ENCODE results near the gene HK1. TPM values are rescaled to one million over a fixed set of nuclear protein-coding genes. Genes with fewer than 3 reads are reported as not detected.
"Not testable (repeated sequence)": the region's sequence is repeated elsewhere in the genome, so short reads cannot be mapped to it uniquely, and the experiment has no call there.

Gene HK1
- total RNA-seq, 4 donors from 2014 or later, result 119 to 142 (median 141) TPM

GRCh38 chr10:69321865-69322264, 43.6 kb downstream of the HK1 start:
- peaks cover 76% of the 10 kb centered on the region for H3K4me1 ChIP-seq
- H3K27me3 ChIP-seq, result no peaks in the 10 kb centered on the region
- TF ChIP-seq POLR2A (IDR thresholded peaks at IDR 0.05) (no peak), POLR2AphosphoS5 (IDR thresholded peaks at IDR 0.05) (no peak), EP300 (IDR thresholded peaks at IDR 0.05) (no peak)
- TF ChIP-seq, protein P1, sequence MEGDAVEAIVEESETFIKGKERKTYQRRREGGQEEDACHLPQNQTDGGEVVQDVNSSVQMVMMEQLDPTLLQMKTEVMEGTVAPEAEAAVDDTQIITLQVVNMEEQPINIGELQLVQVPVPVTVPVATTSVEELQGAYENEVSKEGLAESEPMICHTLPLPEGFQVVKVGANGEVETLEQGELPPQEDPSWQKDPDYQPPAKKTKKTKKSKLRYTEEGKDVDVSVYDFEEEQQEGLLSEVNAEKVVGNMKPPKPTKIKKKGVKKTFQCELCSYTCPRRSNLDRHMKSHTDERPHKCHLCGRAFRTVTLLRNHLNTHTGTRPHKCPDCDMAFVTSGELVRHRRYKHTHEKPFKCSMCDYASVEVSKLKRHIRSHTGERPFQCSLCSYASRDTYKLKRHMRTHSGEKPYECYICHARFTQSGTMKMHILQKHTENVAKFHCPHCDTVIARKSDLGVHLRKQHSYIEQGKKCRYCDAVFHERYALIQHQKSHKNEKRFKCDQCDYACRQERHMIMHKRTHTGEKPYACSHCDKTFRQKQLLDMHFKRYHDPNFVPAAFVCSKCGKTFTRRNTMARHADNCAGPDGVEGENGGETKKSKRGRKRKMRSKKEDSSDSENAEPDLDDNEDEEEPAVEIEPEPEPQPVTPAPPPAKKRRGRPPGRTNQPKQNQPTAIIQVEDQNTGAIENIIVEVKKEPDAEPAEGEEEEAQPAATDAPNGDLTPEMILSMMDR (IDR thresholded peaks at IDR 0.05), result no peak
- no peak for DNase-seq (ENCODE audit: low spot score in 2 of 2)
- H3K36me3 ChIP-seq, result no peaks in the 10 kb centered on the region
- WGBS, result 36% methylated on average over 5 of the region's 5 CpGs
- no peak overlapping the region for H3K4me3 ChIP-seq
- peak overlapping the region; percentile 45 for H3K27ac ChIP-seq
- no peaks in the 10 kb centered on the region for H3K9me3 ChIP-seq

DNA sequence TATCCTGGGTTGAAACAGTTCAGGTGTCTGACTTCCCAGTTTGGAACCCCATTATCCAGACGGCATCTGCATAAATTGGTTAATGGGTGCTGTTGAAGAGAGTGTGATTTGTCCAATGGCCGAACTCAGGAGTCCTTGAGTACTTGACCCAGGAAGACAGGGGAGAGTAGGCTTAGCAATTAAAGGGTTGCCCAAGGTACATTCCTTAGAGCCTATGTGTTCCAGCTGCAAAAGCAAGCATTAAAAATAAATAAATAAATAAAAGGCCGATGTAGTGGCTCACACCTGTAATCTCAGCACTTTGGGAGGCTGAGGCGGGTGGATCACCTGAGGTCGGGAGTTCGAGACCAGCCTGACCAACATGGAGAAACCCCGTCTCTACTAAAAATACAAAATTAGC, 44.0 kb downstream of the HK1 start:
- WGBS, result 71% methylated on average over 7 of the region's 7 CpGs

GRCh38 chr10:69323622-69324021, 45.3 kb downstream of the HK1 start:
- TF ChIP-seq EP300 (IDR thresholded peaks at IDR 0.05) (no peak), POLR2AphosphoS5 (IDR thresholded peaks at IDR 0.05) (no peak), POLR2A (IDR thresholded peaks at IDR 0.05) (no peak)
- TF ChIP-seq, protein P1 (IDR thresholded peaks at IDR 0.05), result no peak
- Histone ChIP-seq H3K36me3 (no peaks in the 10 kb centered on the region), H3K27ac (no peak overlapping the region), H3K4me3 (no peak overlapping the region), H3K27me3 (no peaks in the 10 kb centered on the region), H3K4me1 (peaks cover 82% of the 10 kb centered on the region), H3K9me3 (no peaks in the 10 kb centered on the region)
- 17% methylated on average over 1 of the region's 2 CpGs for WGBS
- no peak for DNase-seq (ENCODE audit: low spot score in 2 of 2)

More for the DNA sequence above, 44.0 kb downstream of the HK1 start:
- Histone ChIP-seq H3K27ac (peak overlapping the region; percentile 45), H3K4me1 (peaks cover 76% of the 10 kb centered on the region)
- H3K4me3 ChIP-seq; H3K36me3 ChIP-seq; DNase-seq (ENCODE audit: low spot score in 2 of 2); H3K9me3 ChIP-seq; H3K27me3 ChIP-seq: not testable (repeated sequence)

DNA sequence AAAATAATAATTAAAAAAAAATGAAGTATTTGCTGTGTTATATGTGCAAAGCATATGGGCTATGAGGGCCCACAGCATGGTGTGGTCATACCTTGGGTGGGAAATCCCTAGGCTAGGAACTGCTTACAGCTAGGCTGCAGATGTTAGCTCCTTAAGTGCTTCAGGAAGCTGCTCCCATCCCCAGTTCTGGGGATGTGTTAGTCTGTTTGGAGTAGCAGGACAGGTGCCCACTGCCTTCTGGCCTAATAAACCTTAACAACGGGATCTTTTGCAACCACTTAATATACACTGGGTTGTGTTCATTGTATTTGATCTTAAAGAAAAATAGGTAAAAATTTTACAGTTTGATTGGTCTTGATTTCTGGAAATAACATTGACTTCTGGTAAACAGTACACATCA, 46.3 kb downstream of the HK1 start:
- TF ChIP-seq POLR2A (IDR thresholded peaks at IDR 0.05) (no peak), POLR2AphosphoS5 (IDR thresholded peaks at IDR 0.05) (no peak), EP300 (IDR thresholded peaks at IDR 0.05) (no peak)
- TF ChIP-seq, protein P1 (IDR thresholded peaks at IDR 0.05), result no peak
- Histone ChIP-seq H3K27ac (no peak overlapping the region), H3K27me3 (no peaks in the 10 kb centered on the region), H3K4me3 (no peak overlapping the region), H3K9me3 (no peaks in the 10 kb centered on the region), H3K36me3 (no peaks in the 10 kb centered on the region), H3K4me1 (peaks cover 89% of the 10 kb centered on the region)
- DNase-seq (ENCODE audit: low spot score in 2 of 2), result no peak
- 54% methylated on average over 1 of the region's 1 CpG for WGBS

DNA sequence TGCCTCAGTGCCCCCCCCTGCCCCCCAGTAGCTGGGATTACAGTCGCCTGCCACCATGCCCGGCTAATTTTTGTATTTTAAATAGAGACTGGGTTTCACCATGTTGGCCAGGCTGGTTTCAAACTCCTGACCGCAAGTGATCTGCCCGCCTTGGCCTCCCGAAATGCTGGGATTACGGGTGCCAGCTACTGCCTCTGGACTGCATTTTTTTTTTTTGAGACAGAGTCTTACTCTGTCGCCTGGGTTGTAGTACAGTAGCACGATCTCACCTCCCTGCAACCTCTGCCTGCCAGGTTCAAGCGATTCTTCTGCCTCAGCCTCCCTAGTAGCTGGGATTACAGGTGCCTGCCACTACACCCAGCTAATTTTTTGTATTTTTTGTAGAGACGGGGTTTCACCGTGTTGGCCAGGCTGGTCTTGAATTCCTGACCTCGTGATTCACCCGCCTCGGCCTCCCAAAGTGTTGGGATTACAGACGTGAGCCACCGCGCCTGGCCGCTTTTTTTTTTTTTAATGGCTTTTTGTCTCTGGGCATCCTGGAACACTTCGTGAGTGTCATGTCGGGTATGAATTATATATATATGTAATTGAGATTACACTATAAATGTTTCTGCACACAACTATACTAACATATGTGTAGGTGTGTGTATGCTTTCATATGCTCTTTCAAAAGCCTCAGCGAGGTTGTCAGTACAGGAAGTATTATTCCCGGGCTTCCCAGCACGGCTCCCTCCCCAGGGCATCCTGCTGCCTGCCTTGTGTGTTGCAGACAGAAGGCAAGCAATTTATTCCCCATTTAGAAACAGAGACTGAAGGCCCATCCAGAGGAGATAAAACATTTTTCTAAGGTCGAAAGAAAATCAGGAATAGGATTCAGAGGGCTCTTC, 47.6 kb downstream of the HK1 start:
- H3K27ac ChIP-seq; H3K27me3 ChIP-seq; DNase-seq (ENCODE audit: low spot score in 2 of 2); H3K36me3 ChIP-seq; H3K4me3 ChIP-seq; H3K9me3 ChIP-seq: not testable (repeated sequence)
- H3K4me1 ChIP-seq, result peaks cover 84% of the 10 kb centered on the region
- 58% methylated on average over 24 of the region's 24 CpGs for WGBS

DNA sequence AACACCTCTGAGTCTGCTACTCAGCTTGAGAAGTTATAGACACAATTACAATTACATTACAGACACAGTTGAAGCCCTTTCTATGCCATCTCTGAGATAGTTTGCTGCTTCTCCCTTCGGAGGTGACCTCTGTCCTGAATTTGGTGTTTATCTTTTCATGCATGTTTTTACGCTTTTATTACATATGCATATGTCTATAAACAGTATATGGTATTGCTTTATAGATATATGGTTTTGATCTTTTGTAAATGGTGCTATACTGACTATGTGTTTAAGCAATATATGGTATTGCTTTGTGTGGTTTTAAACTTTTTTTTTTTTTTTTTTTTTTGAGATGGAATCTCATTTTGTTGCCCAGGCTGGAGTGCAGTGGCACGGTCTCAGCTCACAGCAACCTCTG, 48.4 kb downstream of the HK1 start:
- WGBS, result 86% methylated on average over 3 of the region's 3 CpGs
- H3K27ac ChIP-seq, result no peak overlapping the region

More for the DNA sequence above, 48.4 kb downstream of the HK1 start:
- DNase-seq (ENCODE audit: low spot score in 2 of 2), result no peak
- H3K27me3 ChIP-seq, result no peaks in the 10 kb centered on the region
- H3K4me3 ChIP-seq, result no peak overlapping the region
- H3K36me3 ChIP-seq, result peaks cover 4% of the 10 kb centered on the region
- H3K4me1 ChIP-seq, result peaks cover 83% of the 10 kb centered on the region
- H3K9me3 ChIP-seq, result no peaks in the 10 kb centered on the region
- no peak for TF ChIP-seq EP300 (IDR thresholded peaks at IDR 0.05)

Data from suprapubic skin (tissue), 4 donors.